Fibroblast of skin of right biceps (primary cell): ENCODE measurements around the gene UNKL.

Source experiments
- DNase-seq: peaks from one replicate; pipeline ENCODE4 v3.0.0-alpha.2; 2013

UNKL gene

DNA sequence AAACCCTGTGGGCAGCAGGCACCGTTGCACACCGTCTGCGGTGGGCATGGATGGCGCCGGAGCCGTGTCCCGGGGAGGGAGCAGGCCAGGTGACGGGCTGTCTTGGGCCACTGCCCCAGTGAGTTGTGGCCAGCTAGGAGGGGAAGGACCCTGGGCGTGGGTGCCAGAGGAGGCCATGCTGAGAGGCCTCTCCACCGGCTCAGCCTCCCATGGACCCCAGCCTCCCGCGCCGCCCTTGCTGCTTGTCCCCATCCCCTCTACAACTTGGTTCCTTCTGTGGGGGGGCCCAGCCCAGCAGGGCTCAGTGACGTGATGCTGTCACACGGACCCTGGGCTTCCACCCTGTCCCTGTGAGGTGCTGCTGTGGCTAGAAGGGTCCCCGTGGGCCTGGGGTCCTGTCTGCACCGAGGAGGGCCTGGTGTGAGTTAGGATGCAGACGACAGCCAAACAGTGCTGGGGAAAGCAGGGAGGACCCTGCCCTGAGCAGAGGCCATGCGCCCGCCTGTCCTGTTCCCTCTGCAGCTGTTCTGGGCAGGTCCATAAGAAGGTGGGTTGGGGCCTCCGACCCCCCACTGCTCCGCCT lies 93.8 kb downstream of the UNKL start:
- no peak for DNase-seq

DNA sequence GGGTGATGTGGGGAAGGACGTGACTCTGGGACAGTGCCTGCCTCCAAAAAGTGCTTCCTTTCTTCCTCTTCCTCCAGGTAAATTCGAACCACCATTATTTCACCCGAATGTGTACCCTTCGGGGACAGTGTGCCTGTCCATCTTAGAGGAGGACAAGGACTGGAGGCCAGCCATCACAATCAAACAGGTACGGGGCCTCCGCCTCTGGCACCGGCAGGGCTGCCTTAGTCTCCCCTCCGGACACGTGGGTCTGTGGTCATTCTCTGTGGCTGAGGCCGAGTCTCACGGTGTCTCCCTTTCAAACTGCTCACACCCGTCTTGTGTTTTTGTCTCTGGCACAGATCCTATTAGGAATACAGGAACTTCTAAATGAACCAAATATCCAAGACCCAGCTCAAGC lies 94.4 kb downstream of the UNKL start:
- no peak for DNase-seq

DNA sequence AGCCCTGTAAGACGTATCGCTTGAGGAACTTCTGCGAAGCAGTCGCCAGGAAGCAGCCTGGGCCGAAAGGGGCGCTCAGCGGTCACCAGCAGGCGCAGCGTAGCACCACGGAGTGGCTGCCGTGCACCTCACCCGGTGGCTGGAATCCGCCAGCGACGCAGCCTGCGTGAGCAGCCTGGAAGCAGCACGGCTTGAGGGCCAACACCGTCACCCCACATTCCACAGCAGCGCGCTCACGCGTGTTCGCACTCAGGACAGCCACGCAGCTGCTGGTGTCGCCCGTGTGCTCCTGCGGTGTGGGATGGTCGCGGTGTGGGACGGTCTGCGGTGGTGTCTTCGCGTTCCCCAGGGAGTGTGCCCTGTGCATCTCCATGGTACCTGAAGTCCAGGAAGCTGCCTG lies 95.5 kb downstream of the UNKL start:
- DNase-seq, result no peak

GRCh38 chr16:1318268-1318545 lies 96.3 kb downstream of the UNKL start:
- no peak for DNase-seq

DNA sequence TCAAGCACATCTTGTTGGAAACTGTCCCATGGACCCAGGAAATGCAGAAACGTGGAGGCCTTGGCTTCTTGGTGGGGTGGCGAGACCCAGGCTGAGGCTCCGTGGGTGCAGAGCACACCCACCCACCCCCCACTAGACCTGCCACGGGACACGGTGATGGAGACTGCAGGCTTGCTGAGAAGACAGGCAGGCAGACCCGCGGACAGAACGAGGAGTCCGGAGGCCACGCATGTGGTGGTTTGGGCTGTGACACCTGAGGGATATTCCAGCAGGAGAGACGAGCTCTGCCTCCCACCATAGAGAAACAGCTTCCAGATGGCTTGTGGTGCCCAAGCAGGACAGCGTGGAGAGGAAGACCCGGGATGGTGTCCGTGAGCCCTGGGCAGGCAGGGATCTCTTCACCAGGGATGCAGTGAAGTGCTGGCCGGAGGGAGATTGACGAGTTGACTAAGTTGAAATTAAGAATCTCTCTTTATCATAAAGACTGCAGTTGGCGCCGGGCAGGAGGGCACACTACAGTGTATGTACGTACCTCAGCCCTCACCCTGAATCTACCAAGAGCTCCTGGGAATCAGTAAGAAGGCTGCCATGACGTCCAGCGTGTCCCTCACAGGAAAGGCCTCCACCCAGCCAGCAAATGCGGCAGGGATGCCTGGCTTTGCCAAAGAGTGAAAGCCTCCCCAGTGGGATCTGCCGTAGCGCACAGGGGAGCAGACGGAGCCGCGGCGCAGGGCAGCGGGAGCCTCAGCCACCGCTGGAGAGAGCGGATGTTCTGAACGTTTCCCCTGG lies 96.8 kb downstream of the UNKL start:
- DNase-seq, result no peak

DNA sequence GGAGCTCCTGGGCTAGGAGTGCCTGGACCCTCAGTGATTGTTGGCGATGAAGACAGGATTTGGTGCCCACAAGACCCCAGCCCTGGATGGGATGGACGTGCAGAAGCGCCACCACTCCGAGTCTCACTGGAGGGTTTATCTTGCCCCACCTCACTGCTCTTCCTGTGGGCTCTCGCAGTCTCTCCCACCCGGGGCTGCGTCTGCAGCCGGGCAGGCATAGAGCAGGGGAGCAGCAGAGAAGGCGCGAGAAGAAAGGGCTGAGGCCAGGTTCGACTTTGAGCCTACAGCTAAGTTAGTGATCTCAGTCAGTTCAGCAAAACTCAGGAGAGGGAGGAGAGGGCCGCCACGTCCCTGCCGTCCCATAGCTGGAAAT lies 98.5 kb downstream of the UNKL start:
- no peak for DNase-seq

GRCh38 chr16:1315081-1316032 lies 99.1 kb downstream of the UNKL start:
- no peak for DNase-seq

DNA sequence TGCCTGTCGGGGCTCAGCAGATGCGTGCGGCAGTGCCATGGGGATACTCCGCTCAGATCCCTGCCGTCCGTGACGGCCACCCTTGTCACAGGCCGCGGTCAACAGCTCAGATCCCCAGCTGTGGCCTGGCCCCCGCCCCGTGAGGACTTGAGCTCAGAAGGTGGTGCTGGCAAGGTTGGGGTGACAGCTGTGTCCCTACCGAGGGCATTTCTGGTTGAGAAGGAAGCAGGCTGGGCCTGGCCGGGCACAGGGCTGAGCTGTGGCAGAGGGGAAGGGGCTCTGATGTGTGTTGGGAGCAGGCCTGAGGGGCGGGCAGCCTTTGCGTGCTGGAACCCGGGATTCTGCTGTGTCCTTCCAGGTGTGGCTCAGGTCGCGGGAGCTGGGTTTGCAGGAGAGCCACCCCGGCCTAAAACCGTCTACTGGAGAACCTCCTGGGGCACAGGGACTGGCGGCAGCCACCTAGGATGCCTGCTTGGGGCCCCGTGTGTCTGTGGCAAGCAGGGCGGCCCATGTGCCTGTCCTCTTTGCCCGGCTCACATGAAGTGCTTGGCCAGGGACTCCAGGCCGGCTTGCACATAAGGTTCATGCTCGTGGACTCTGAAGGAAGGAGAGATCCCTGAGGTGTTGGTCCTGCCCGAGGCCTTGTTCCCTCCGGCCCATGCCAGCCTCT lies 100.0 kb downstream of the UNKL start:
- DNase-seq, result no peak

DNA sequence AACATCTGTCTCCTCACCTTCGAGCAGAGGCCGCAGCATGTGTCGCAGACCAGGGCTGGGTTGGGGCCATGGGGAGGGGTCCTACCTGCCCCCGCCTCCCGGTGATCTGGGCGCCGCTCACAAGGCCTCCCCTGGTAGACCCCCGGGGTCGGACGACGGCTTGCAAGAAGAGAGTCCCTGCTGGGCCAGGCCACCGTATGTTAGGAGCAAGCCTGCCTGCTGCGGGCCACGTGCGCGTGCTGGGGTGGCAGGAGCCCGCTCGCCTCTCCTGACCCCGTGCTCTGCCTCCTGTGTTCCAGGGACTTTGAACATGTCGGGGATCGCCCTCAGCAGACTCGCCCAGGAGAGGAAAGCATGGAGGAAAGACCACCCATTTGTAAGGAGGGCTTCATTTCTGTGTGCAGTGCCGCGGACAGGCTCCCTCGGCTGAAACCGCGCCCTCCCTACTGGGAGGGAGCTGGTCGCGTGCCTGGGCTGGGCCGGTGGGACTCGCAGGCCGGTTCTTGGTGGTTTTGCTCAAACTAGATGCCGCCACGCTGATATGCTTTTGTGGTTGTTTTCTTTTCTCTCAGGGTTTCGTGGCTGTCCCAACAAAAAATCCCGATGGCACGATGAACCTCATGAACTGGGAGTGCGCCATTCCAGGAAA lies 100.7 kb downstream of the UNKL start:
- DNase-seq, result no peak
